VCaP (cell line): ENCODE results near the gene NAGS.
"Not testable (repeated sequence)": the region's sequence is repeated elsewhere in the genome, so short reads cannot be mapped to it uniquely, and the experiment has no call there.

Source experiments
- H3K27ac ChIP-seq: fragments of 450-650 bp; 2 replicates; pipeline ENCODE4 v1.5.1; 2017
- CTCF ChIP-seq: fragments of 450-650 bp; conservative IDR thresholded peaks from 2 replicates; pipeline ENCODE4 v1.5.1; 2017; ENCODE audit warnings: mild to moderate bottlenecking, moderate library complexity

The NAGS gene

GRCh38 chr17:44024271-44024663, 19.8 kb downstream of the NAGS start:
- TF ChIP-seq CTCF = no peak
- H3K27ac ChIP-seq = no peak overlapping the region

- no peak for TF ChIP-seq CTCF
- H3K27ac ChIP-seq = 0 out of 2 replicates have a peak overlapping the region, but pooled peaks have one; percentile 11
These were observed 20.4 kb downstream of the NAGS start for GRCh38 chr17:44024853-44025252.

- TF ChIP-seq CTCF = no peak
- H3K27ac ChIP-seq = no peak overlapping the region
These were observed 25.3 kb downstream of the NAGS start for GRCh38 chr17:44029736-44030135.

- H3K27ac ChIP-seq = no peak overlapping the region
- no peak for TF ChIP-seq CTCF
These were observed 26.1 kb downstream of the NAGS start for GRCh38 chr17:44030482-44030881.

- no peak overlapping the region for H3K27ac ChIP-seq
- TF ChIP-seq CTCF = no peak
These were observed 29.5 kb downstream of the NAGS start for GRCh38 chr17:44033861-44034408.

- H3K27ac ChIP-seq = not testable (repeated sequence)
These were observed 30.3 kb downstream of the NAGS start for GRCh38 chr17:44034688-44035087.

- TF ChIP-seq CTCF = no peak
- H3K27ac ChIP-seq = no peak overlapping the region
These were observed 33.0 kb downstream of the NAGS start for GRCh38 chr17:44037471-44037870.

GRCh38 chr17:44038604-44039011, 34.2 kb downstream of the NAGS start:
- H3K27ac ChIP-seq = no peak overlapping the region
- TF ChIP-seq CTCF = no peak
